ENCODE measurements around the gene EVC2.

DNA sequence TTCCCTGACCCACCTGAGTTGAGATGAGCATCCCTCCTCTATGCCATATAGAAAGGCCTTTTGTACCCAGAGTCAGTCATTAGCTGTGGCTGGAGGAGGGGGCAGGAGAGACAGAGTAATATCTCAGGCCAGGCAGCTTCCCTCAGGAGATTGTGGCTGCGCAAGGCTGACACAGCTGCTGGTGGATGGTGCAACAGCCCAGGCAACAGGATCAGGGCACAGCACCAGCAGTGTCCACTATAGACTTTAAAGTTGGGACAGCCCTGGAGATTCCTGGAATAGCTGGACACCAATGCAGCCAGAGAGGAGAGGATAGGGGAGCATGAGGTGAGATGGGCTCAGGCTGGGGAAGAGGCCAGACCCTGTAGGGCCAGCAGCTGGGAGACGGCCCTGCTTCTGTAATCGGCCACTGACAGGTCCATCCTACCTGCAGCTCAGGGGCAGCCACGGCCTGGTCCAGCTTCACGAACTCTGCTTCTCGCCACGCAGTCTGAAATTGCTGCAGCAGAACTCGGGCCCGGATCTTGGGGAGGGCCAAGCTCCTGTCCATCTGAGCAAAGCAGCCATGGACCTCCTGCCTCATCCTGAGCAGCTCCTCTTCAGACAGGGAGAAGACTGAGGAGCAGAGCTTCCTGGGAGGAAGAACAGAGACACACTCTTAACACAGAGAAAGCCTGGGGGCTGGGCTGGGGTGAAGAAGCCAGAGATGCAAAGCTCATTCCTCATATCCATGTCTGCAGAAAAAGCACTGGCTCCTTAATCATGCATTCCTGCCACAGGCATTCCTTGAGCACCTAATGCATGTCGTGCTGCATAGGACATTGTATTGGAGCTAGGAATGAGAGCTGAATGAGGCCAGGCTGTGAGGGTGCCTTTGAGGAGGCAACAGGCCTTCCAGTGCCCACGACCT lies 90.1 kb downstream of the EVC2 start:
- TF ChIP-seq, protein P1, sequence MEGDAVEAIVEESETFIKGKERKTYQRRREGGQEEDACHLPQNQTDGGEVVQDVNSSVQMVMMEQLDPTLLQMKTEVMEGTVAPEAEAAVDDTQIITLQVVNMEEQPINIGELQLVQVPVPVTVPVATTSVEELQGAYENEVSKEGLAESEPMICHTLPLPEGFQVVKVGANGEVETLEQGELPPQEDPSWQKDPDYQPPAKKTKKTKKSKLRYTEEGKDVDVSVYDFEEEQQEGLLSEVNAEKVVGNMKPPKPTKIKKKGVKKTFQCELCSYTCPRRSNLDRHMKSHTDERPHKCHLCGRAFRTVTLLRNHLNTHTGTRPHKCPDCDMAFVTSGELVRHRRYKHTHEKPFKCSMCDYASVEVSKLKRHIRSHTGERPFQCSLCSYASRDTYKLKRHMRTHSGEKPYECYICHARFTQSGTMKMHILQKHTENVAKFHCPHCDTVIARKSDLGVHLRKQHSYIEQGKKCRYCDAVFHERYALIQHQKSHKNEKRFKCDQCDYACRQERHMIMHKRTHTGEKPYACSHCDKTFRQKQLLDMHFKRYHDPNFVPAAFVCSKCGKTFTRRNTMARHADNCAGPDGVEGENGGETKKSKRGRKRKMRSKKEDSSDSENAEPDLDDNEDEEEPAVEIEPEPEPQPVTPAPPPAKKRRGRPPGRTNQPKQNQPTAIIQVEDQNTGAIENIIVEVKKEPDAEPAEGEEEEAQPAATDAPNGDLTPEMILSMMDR (IDR thresholded peaks at IDR 0.05): no peak
- TF ChIP-seq POLR2A (IDR thresholded peaks at IDR 0.05): no peak
